Thoracic aorta (tissue), 2 donors: Measurements from ENCODE around the gene ACOT2. TPM values are rescaled to one million over a fixed set of nuclear protein-coding genes. Genes with fewer than 3 reads are reported as not detected.

Source experiments
- ATAC-seq: fragments of 150-250 bp; one replicate; pipeline ENCODE4 v1.8.0; 2017; ENCODE audit warnings: low read depth; ENCODE audit not compliant: insufficient number of reproducible peaks, low FRiP score
- DNase-seq: peaks from one replicate; pipeline ENCODE4 v3.0.0-alpha.2; 2020; ENCODE audit warnings: low spot score
- H3K27ac ChIP-seq, 2 donors: fragments of 200-600 bp; sonication (generic); 1 replicate in 1 of 2; 2 replicates in 1 of 2; pipeline ENCODE4 v1.5.1; 2016; ENCODE audit warnings: mild to moderate bottlenecking in 2 of 2, moderate library complexity in 2 of 2
- H3K27me3 ChIP-seq: fragments of 200-600 bp; sonication (generic); replicated peaks from 2 replicates; pipeline ENCODE4 v1.6.0; 2016; ENCODE audit warnings: mild to moderate bottlenecking; ENCODE audit not compliant: insufficient read depth
- H3K36me3 ChIP-seq: fragments of 200-600 bp; sonication (generic); one replicate; pipeline ENCODE4 v1.5.1; 2016
- H3K4me1 ChIP-seq, 2 donors: fragments of 200-600 bp; sonication (generic); 1 replicate in 1 of 2; 2 replicates in 1 of 2; pipeline versions ENCODE4 v1.5.1 to v1.6.0; 2016; ENCODE audit warnings: low read depth in 2 of 2, mild to moderate bottlenecking in 1 of 2; ENCODE audit not compliant: control insufficient read depth in 1 of 2
- H3K4me3 ChIP-seq: fragments of 200-600 bp; sonication (generic); 2 replicates; pipeline ENCODE4 v1.5.1; 2016; ENCODE audit warnings: mild to moderate bottlenecking
- H3K9me3 ChIP-seq: fragments of 200-600 bp; sonication (generic); 2 replicates; pipeline ENCODE4 v1.5.1; 2016
- total RNA-seq, 2 donors: library from RNA; depleted of rRNA; stranded (reverse); fragments of >200 nt; gene quantifications; one replicate each; pipeline versions ENCODE4 v1.1.0 to v1.2.3, GENCODE V29; 2016
- TF ChIP-seq, protein P1 (sequence below): fragments of 200-600 bp; sonication (generic); IDR thresholded peaks from one replicate; pipeline ENCODE4 v1.5.1; 2019; ENCODE audit warnings: antibody characterized with exemption

ACOT2 gene
- total RNA-seq, 2 donors from 2014 or later, result 14.0 to 44.5 TPM

DNA sequence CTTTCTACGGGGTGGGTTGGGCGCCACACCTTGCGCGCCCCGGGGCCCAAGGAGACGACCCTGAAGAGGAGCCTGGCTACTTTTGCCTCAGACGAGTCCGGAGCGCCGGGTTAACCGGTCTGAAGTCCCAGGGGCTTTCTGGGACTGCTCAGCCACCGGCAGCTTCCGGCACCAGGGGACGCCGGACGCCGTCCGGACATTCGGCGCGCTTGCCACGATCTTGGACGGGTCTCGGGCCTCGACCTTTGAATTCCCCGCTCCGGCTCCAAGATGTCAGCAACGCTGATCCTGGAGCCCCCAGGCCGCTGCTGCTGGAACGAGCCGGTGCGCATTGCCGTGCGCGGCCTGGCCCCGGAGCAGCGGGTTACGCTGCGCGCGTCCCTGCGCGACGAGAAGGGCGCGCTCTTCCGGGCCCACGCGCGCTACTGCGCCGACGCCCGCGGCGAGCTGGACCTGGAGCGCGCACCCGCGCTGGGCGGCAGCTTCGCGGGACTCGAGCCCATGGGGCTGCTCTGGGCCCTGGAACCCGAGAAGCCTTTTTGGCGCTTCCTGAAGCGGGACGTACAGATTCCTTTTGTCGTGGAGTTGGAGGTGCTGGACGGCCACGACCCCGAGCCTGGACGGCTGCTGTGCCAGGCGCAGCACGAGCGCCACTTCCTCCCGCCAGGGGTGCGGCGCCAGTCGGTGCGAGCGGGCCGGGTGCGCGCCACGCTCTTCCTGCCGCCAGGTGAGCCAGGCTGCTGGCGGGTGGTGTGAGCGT, 22.9 kb downstream of the ACOT2 start, which contains the start of gene ACOT4:
Gene ACOT4 (plus strand): TSS at position 184 of the 760 bp plus-strand sequence. CDS start 87 bp downstream, at position 271.
- Histone ChIP-seq H3K27me3 (no peaks in the 10 kb centered on the region), H3K27ac (no peak within 1 kb of the TSS), H3K36me3 (no peaks in the 10 kb centered on the region), H3K4me3 (peak within 1 kb of the TSS; percentile 78), H3K9me3 (no peaks in the 10 kb centered on the region), H3K4me1 (peaks cover 0 to 12% of the 10 kb centered on the region in 2 donors)
- TF ChIP-seq, protein P1, sequence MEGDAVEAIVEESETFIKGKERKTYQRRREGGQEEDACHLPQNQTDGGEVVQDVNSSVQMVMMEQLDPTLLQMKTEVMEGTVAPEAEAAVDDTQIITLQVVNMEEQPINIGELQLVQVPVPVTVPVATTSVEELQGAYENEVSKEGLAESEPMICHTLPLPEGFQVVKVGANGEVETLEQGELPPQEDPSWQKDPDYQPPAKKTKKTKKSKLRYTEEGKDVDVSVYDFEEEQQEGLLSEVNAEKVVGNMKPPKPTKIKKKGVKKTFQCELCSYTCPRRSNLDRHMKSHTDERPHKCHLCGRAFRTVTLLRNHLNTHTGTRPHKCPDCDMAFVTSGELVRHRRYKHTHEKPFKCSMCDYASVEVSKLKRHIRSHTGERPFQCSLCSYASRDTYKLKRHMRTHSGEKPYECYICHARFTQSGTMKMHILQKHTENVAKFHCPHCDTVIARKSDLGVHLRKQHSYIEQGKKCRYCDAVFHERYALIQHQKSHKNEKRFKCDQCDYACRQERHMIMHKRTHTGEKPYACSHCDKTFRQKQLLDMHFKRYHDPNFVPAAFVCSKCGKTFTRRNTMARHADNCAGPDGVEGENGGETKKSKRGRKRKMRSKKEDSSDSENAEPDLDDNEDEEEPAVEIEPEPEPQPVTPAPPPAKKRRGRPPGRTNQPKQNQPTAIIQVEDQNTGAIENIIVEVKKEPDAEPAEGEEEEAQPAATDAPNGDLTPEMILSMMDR, result no peak
- ATAC-seq (peak; percentile 39), DNase-seq (no peak)

DNA sequence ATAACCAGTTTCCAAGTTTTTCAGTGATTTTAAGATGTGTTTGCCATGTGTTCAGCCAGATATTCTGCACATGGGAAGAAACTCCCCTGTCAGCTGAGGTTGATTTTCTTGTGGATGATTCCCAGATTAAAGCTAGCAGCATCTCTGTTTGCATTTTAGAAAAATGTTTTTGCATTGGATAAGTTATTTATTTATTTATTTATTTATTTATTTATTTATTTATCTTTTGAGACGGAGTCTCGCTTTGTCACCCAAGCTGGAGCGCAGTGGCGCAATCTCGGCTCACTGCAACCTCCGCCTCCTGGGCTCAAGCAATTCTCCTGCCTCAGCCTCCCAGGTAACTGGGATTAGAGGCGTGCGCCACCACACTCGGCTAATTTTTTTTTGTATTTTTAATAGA, 25.5 kb downstream of the ACOT2 start:
- Histone ChIP-seq H3K27ac (no peak overlapping the region), H3K36me3 (no peaks in the 10 kb centered on the region), H3K4me1 (peaks cover 0 to 12% of the 10 kb centered on the region in 2 donors), H3K4me3 (no peak overlapping the region), H3K27me3 (no peaks in the 10 kb centered on the region), H3K9me3 (no peaks in the 10 kb centered on the region)
- DNase-seq, result no peak
- no peak for ATAC-seq
- TF ChIP-seq, protein P1, result no peak

DNA sequence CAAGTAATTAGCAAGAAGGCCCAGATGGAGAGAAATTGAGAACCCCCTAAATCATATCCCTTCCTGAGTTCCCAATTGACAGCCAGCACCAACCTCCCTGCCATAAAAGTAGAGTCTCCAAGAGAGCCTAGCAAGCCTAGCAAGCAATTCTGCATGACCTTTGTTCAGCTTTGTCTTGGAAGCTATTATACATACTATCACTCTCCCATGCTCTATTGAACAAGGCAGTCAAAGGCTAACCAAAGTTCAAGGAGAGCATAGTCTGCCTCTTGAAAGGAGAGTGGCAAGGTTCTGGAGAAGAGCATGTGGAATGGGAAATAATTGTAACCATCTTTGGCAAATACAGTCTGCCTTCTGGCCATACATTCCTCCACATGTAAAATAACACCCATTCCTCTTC, 30.5 kb downstream of the ACOT2 start:
- no peak overlapping the region for H3K27ac ChIP-seq
- no peak overlapping the region for H3K4me3 ChIP-seq
- ATAC-seq, result no peak
- TF ChIP-seq, protein P1, result no peak
- H3K4me1 ChIP-seq, result no peaks in the 10 kb centered on the region
- no peak for DNase-seq
- no peaks in the 10 kb centered on the region for H3K36me3 ChIP-seq
- no peaks in the 10 kb centered on the region for H3K27me3 ChIP-seq
- no peaks in the 10 kb centered on the region for H3K9me3 ChIP-seq

DNA sequence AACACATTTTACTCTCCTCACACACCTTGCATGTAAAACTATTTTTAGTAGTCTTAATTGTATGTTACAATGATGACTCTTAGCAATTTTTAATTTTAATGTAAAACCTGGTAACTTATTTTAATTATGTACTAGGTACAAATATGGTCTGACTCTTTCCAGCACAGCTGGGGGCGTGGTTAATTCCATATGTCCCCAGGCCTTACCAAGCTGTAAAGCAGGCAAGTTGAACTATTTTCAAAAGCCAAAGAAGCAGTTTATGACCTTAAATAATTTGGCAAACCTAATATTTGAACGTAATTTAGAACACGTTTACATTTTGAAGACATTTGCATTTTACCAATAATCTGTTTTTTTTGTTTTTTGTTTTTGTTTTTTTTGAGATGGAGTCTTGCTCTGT, 34.0 kb downstream of the ACOT2 start:
- no peaks in the 10 kb centered on the region for H3K9me3 ChIP-seq
- no peak overlapping the region for H3K27ac ChIP-seq
- no peaks in the 10 kb centered on the region for H3K4me1 ChIP-seq
- TF ChIP-seq, protein P1, result no peak
- ATAC-seq (no peak), DNase-seq (no peak)
- H3K4me3 ChIP-seq, result no peak overlapping the region
- H3K36me3 ChIP-seq, result no peaks in the 10 kb centered on the region
- H3K27me3 ChIP-seq, result no peaks in the 10 kb centered on the region

DNA sequence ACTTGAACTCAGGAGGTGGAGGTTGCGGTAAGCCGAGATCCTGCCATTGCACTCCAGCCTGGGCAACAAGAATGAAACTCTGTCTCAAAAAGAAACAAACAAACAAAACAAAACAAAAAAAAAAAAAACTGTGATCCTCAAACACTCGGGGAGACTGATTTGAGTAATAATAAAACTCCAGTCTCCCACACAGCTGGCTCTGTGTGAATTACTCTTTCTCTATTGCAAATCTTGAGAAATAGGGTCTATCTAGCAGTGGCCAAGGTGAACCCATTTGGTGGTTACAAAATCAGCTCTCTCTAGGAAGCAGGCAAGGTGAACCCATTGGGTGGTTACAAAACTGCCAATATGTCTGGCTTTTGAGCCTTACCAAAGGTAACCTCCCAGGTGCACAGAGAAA, 37.3 kb downstream of the ACOT2 start:
- Histone ChIP-seq H3K27ac (no peak overlapping the region), H3K4me3 (no peak overlapping the region), H3K27me3 (no peaks in the 10 kb centered on the region), H3K9me3 (no peaks in the 10 kb centered on the region), H3K36me3 (no peaks in the 10 kb centered on the region), H3K4me1 (no peaks in the 10 kb centered on the region)
- no peak for ATAC-seq
- DNase-seq, result no peak
- TF ChIP-seq, protein P1, result no peak
